HL-60 (cell line): ENCODE data around the gene ZRANB2.
A peak's percentile ranks its signal among the peaks of the same experiment; 100 is the strongest.

Source experiments
- DNase-seq, 2 experiments: peaks; one replicate each; pipeline ENCODE4 v3.0.0-alpha.2; 2010 to 2020; ENCODE audit warnings: low read depth in 1 of 2, low spot score in 1 of 2
- H3K27ac ChIP-seq: fragments of 250-450 bp; sonication (Bioruptor Pico); replicated peaks from 2 replicates; pipeline ENCODE4 v1.5.1; 2020; ENCODE audit warnings: mild to moderate bottlenecking, moderate library complexity
- H3K27me3 ChIP-seq: fragments of 250-450 bp; sonication (Bioruptor Pico); 2 replicates; pipeline ENCODE4 v1.5.1; 2021; ENCODE audit warnings: mild to moderate bottlenecking, moderate library complexity; ENCODE audit not compliant: insufficient read depth, poor library complexity, severe bottlenecking
- H3K4me3 ChIP-seq: replicated peaks from 2 replicates; pipeline ENCODE4 v1.5.1; 2011; ENCODE audit warnings: mild to moderate bottlenecking, control low read depth, low read length; ENCODE audit not compliant: insufficient read depth
- GABPA ChIP-seq: IDR thresholded peaks from 2 replicates; pipeline ENCODE4 v1.6.1; 2012; ENCODE audit warnings: low read depth
- POLR2AphosphoS5 ChIP-seq: IDR thresholded peaks from 2 replicates; pipeline ENCODE4 v1.6.1; 2012; ENCODE audit warnings: low read depth
- SPI1 ChIP-seq: IDR thresholded peaks from 2 replicates; pipeline ENCODE4 v1.6.1; 2012; ENCODE audit warnings: low read depth, mild to moderate bottlenecking, borderline replicate concordance
- TF ChIP-seq, protein P1 (sequence below): IDR thresholded peaks from 2 replicates; pipeline ENCODE4 v1.6.1; 2012; ENCODE audit warnings: low read depth; ENCODE audit not compliant: insufficient replicate concordance
- TF ChIP-seq, protein P2 (sequence below): IDR thresholded peaks from one replicate; pipeline ENCODE4 v1.5.1; 2011; ENCODE audit warnings: low read length, control low read depth, inconsistent platforms; ENCODE audit not compliant: insufficient read depth

Gene ZRANB2

GRCh38 chr1:71053758-71054157, 27.1 kb downstream of the ZRANB2 start:
- peaks cover 3% of the 10 kb centered on the region for H3K27me3 ChIP-seq
- no peak overlapping the region for H3K27ac ChIP-seq
- TF ChIP-seq GABPA (no peak), POLR2AphosphoS5 (peak; percentile 4; the same call in 1 of the 2 replicates)
- no peak for DNase-seq
- no peak overlapping the region for H3K4me3 ChIP-seq

GRCh38 chr1:71053146-71053545, 27.7 kb downstream of the ZRANB2 start:
- no peak overlapping the region for H3K27ac ChIP-seq
- TF ChIP-seq, protein P1, sequence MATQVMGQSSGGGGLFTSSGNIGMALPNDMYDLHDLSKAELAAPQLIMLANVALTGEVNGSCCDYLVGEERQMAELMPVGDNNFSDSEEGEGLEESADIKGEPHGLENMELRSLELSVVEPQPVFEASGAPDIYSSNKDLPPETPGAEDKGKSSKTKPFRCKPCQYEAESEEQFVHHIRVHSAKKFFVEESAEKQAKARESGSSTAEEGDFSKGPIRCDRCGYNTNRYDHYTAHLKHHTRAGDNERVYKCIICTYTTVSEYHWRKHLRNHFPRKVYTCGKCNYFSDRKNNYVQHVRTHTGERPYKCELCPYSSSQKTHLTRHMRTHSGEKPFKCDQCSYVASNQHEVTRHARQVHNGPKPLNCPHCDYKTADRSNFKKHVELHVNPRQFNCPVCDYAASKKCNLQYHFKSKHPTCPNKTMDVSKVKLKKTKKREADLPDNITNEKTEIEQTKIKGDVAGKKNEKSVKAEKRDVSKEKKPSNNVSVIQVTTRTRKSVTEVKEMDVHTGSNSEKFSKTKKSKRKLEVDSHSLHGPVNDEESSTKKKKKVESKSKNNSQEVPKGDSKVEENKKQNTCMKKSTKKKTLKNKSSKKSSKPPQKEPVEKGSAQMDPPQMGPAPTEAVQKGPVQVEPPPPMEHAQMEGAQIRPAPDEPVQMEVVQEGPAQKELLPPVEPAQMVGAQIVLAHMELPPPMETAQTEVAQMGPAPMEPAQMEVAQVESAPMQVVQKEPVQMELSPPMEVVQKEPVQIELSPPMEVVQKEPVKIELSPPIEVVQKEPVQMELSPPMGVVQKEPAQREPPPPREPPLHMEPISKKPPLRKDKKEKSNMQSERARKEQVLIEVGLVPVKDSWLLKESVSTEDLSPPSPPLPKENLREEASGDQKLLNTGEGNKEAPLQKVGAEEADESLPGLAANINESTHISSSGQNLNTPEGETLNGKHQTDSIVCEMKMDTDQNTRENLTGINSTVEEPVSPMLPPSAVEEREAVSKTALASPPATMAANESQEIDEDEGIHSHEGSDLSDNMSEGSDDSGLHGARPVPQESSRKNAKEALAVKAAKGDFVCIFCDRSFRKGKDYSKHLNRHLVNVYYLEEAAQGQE: no peak
- TF ChIP-seq POLR2AphosphoS5 (no peak), GABPA (no peak), SPI1 (no peak)
- TF ChIP-seq, protein P2, sequence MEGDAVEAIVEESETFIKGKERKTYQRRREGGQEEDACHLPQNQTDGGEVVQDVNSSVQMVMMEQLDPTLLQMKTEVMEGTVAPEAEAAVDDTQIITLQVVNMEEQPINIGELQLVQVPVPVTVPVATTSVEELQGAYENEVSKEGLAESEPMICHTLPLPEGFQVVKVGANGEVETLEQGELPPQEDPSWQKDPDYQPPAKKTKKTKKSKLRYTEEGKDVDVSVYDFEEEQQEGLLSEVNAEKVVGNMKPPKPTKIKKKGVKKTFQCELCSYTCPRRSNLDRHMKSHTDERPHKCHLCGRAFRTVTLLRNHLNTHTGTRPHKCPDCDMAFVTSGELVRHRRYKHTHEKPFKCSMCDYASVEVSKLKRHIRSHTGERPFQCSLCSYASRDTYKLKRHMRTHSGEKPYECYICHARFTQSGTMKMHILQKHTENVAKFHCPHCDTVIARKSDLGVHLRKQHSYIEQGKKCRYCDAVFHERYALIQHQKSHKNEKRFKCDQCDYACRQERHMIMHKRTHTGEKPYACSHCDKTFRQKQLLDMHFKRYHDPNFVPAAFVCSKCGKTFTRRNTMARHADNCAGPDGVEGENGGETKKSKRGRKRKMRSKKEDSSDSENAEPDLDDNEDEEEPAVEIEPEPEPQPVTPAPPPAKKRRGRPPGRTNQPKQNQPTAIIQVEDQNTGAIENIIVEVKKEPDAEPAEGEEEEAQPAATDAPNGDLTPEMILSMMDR: no peak
- no peak overlapping the region for H3K4me3 ChIP-seq
- H3K27me3 ChIP-seq: peaks cover 6% of the 10 kb centered on the region
- no peak for DNase-seq

- TF ChIP-seq, protein P2: peak; percentile 71
- TF ChIP-seq GABPA (no peak), SPI1 (no peak)
Observed at GRCh38 chr1:71049951-71050598, 30.8 kb downstream of the ZRANB2 start.

DNA sequence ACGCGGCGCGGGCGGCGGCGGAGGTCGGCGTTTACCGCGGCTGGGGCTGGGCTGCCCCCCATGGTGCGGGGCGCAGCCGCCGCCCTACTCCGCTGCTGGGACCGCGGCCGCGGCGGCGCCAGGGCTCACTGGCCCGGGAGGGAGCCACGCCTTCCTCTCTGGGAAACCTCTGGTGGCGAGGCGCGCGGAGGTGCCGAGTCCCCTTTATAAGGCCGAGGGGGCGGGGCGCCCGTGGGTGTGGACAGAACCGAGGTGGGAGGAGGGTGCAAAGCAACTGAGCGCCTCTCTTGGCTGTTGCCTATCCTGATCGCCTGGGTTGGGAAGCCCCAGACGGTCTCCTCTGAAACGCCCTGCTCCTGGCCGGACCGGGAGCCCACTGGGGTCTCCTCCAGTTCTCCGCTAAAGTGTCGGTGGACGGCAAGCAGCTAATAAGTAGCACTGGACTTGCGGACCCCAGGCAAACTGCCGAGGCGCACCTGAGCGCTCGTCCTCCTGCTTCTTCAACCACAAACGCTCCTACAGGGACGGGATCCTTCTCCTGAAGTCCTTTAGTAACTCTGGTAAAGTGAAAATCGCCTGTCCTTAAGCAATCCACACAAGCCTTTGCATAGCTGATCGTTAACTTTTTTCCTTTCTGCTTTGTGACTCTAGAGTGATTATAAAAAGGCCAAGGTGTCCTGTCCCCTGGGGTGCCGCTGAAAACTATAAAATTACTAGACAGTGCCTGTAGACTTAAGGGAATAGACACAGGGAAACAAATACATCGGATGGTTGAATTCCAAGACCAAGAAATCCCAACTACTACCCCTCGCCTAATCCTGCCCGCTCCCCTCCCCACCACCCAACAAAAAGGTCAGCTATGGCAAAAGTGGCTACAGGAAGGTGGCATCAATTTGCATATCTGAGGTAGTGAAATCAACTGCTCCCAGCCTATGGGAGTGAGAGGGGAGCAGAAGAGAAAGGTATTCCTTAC, 32.9 kb downstream of the ZRANB2 start, which contains the start of gene PTGER3:
Gene PTGER3 (minus strand): TSS at position 182 of the 973 bp plus-strand sequence. CDS start 239 bp downstream, outside the sequence.
- H3K4me3 ChIP-seq: peak within 1 kb of the TSS; percentile 33
- peak in 1 of 2 experiments; percentile 22 for DNase-seq
- no peak within 1 kb of the TSS for H3K27ac ChIP-seq
- peaks cover 35% of the 10 kb centered on the region for H3K27me3 ChIP-seq
- TF ChIP-seq POLR2AphosphoS5 (no peak), SPI1 (no peak), GABPA (no peak)
- TF ChIP-seq, protein P2: no peak
- TF ChIP-seq, protein P1: no peak

More at GRCh38 chr1:71049951-71050598, 30.8 kb downstream of the ZRANB2 start:
- Histone ChIP-seq H3K27ac (no peak overlapping the region), H3K27me3 (peaks cover 28% of the 10 kb centered on the region), H3K4me3 (no peak overlapping the region)
- DNase-seq: peak; percentile 28 to 44
